Liver (tissue), 9 donors: ENCODE results near the gene ARHGAP40. TPM values are rescaled to one million over a fixed set of nuclear protein-coding genes. Genes with fewer than 3 reads are reported as not detected.

ENCODE experiments used
- DNase-seq: peaks from one replicate; pipeline ENCODE4 v3.0.0-alpha.2; 2017; ENCODE audit warnings: low spot score
- H3K27ac ChIP-seq, 2 donors: one replicate each; pipeline ENCODE4 v1.7.0; 2013; ENCODE audit warnings: inconsistent platforms in 2 of 2, low read length in 2 of 2, control low read depth in 1 of 2, low read depth in 1 of 2, mild to moderate bottlenecking in 1 of 2
- H3K27me3 ChIP-seq, 4 donors: one replicate each; pipeline versions ENCODE4 v1.6.1 to v1.7.0; 2013; ENCODE audit warnings: low read length in 3 of 4, inconsistent platforms in 1 of 4, mild to moderate bottlenecking in 1 of 4, moderate library complexity in 1 of 4; ENCODE audit not compliant: control insufficient read depth in 4 of 4, insufficient read depth in 4 of 4
- H3K36me3 ChIP-seq, 4 donors: one replicate each; pipeline versions ENCODE4 v1.6.1 to v1.7.0; 2013; ENCODE audit warnings: low read length in 3 of 4, mild to moderate bottlenecking in 3 of 4, low read depth in 1 of 4, moderate library complexity in 1 of 4; ENCODE audit not compliant: control insufficient read depth in 4 of 4, insufficient read depth in 3 of 4
- H3K4me1 ChIP-seq, 4 donors: one replicate each; pipeline versions ENCODE4 v1.6.1 to v1.7.0; 2013; ENCODE audit warnings: low read length in 3 of 4, mild to moderate bottlenecking in 3 of 4, moderate library complexity in 1 of 4; ENCODE audit not compliant: control insufficient read depth in 4 of 4, insufficient read depth in 4 of 4
- H3K4me3 ChIP-seq, 3 donors: one replicate each; pipeline versions ENCODE4 v1.6.1 to v1.7.0; 2013; ENCODE audit warnings: low read length in 3 of 3, control low read depth in 1 of 3, low read depth in 1 of 3, mild to moderate bottlenecking in 1 of 3
- H3K9ac ChIP-seq, 2 donors: one replicate each; pipeline ENCODE4 v1.7.0; 2013; ENCODE audit warnings: low read length in 2 of 2, mild to moderate bottlenecking in 2 of 2, moderate library complexity in 2 of 2, control low read depth in 1 of 2, low read depth in 1 of 2
- H3K9me3 ChIP-seq, 4 donors: one replicate each; pipeline versions ENCODE4 v1.6.1 to v1.7.0; 2013; ENCODE audit warnings: low read length in 3 of 4; ENCODE audit not compliant: control insufficient read depth in 4 of 4
- ATF3 ChIP-seq: IDR thresholded peaks from 2 replicates; pipeline ENCODE4 v1.6.1; 2016; ENCODE audit warnings: antibody characterized with exemption
- CTCF ChIP-seq: fragments of 150-350 bp; IDR thresholded peaks from 2 replicates; pipeline ENCODE4 v1.5.1; 2017; ENCODE audit warnings: improper control_type of control experiment, low read depth, low read length; ENCODE audit not compliant: missing input control
- EGR1 ChIP-seq, 2 donors: IDR thresholded peaks; 2 replicates each; pipeline ENCODE4 v1.6.1; 2016 to 2018; ENCODE audit warnings: antibody characterized with exemption in 2 of 2, low read depth in 2 of 2
- FOXA1 ChIP-seq: IDR thresholded peaks from 2 replicates; pipeline ENCODE4 v1.6.1; 2016; ENCODE audit warnings: antibody characterized with exemption
- FOXA2 ChIP-seq: IDR thresholded peaks from 2 replicates; pipeline ENCODE4 v1.6.1; 2016; ENCODE audit warnings: antibody characterized with exemption
- GABPA ChIP-seq, 2 donors: IDR thresholded peaks in 1 of 2; conservative IDR thresholded peaks in 1 of 2; 2 replicates each; pipeline ENCODE4 v1.6.1; 2016; ENCODE audit warnings: antibody characterized with exemption in 2 of 2, mild to moderate bottlenecking in 1 of 2, moderate library complexity in 1 of 2
- JUND ChIP-seq, 2 donors: IDR thresholded peaks; 2 replicates each; pipeline ENCODE4 v1.6.1; 2016; ENCODE audit warnings: antibody characterized with exemption in 2 of 2
- NR2F2 ChIP-seq: IDR thresholded peaks from 2 replicates; pipeline ENCODE4 v1.6.1; 2016; ENCODE audit warnings: antibody characterized with exemption
- RAD21 ChIP-seq, 2 donors: IDR thresholded peaks; 2 replicates each; pipeline ENCODE4 v1.6.1; 2016; ENCODE audit warnings: antibody characterized with exemption in 2 of 2, mild to moderate bottlenecking in 2 of 2
- REST ChIP-seq: IDR thresholded peaks from 2 replicates; pipeline ENCODE4 v1.6.1; 2016; ENCODE audit warnings: antibody characterized with exemption, mild to moderate bottlenecking
- RXRA ChIP-seq, 2 donors: IDR thresholded peaks; 2 replicates each; pipeline ENCODE4 v1.6.1; 2017 to 2018; ENCODE audit warnings: antibody characterized with exemption in 2 of 2, mild to moderate bottlenecking in 1 of 2
- SP1 ChIP-seq: IDR thresholded peaks from 2 replicates; pipeline ENCODE4 v1.6.1; 2018; ENCODE audit warnings: antibody characterized with exemption, mild to moderate bottlenecking
- ZBTB33 ChIP-seq: IDR thresholded peaks from 2 replicates; pipeline ENCODE4 v1.6.1; 2016; ENCODE audit warnings: antibody characterized with exemption
- WGBS: extraction: QIAGEN DNeasy Blood & Tissue Kit; methylation state at CpG from one replicate; pipeline ENCODE4 v1.1.7; 2013; 5-methylcytosine and 5-hydroxymethylcytosine counted together
- polyA plus RNA-seq, 2 donors: library from polyadenylated mRNA; stranded (reverse) in 1 of 2; unstranded in 1 of 2; fragments of 200-250 nt in 1 of 2; fragments of >200 nt in 1 of 2; fragmentation: Nextera tagmentation in 1 of 2; extraction: Ambion mirVana in 1 of 2; gene quantifications; one replicate each; pipeline versions ENCODE4 v1.2.1 to v1.2.3, GENCODE V29; 2013 to 2015
- total RNA-seq, 2 donors: library from RNA; depleted of rRNA; stranded (reverse); fragments of >200 nt; gene quantifications; one replicate each; pipeline ENCODE4 v1.2.3, GENCODE V29; 2014
- TF ChIP-seq, protein P1 (sequence below): IDR thresholded peaks from 2 replicates; pipeline ENCODE4 v1.6.1; 2016; ENCODE audit warnings: antibody characterized with exemption
- donor health status: healthy.
- donor health status: healthy.
- donor health status: healthy.
- donor health status: healthy.
- donor health status: healthy.

Gene ARHGAP40
- total and polyA plus RNA-seq, 4 donors, result 0.08 TPM; not detected in 3

GRCh38 chr20:38589351-38589750 lies 12.3 kb upstream of the ARHGAP40 start (continued):
- TF ChIP-seq ZBTB33, result no peak
- no peak for TF ChIP-seq FOXA1

DNA sequence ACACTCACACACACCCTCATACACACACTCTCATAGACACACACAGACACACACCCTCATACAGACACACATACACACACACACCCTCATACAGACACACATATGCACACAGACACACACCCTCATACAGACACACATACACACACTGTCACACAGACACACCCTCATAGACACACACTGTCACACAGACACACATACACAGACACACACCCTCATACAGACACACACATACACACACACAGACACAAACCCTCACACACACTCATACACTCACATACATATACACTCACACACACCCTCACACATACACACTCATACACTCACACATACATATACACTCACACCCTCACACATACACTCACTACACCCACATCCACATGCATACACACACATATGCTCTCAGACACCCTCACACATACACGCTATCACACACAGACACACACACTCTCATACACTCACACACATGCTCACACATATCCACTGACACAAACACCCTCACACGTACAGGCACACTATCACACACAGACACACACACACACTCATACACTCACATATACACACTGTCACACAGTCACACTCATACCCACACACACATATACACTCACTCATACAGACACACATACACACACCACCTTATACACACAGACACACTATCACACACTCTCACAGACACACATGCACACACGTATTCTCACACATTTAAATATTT lies 11.5 kb upstream of the ARHGAP40 start:
- no peak for TF ChIP-seq REST
- no peak for TF ChIP-seq CTCF
- TF ChIP-seq, protein P1, sequence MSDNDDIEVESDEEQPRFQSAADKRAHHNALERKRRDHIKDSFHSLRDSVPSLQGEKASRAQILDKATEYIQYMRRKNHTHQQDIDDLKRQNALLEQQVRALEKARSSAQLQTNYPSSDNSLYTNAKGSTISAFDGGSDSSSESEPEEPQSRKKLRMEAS, result no peak
- no peak for TF ChIP-seq EGR1 (IDR thresholded peaks at IDR 0.05; ENCODE audit: low read depth in 2 of 2)
- TF ChIP-seq SP1, result no peak
- no peak for TF ChIP-seq GABPA (IDR thresholded peaks at IDR 0.05 in 1 of 2, conservative IDR thresholded peaks at IDR 0.05 in 1 of 2)
- WGBS, result 91% methylated on average over 3 of the region's 3 CpGs
- no peak for DNase-seq

GRCh38 chr20:38590676-38591473 lies 10.7 kb upstream of the ARHGAP40 start:
- Histone ChIP-seq H3K36me3 (no peaks in the 10 kb centered on the region), H3K27me3 (no peaks in the 10 kb centered on the region), H3K9me3 (no peaks in the 10 kb centered on the region), H3K4me3 (no peak overlapping the region), H3K27ac (no peak overlapping the region), H3K4me1 (peaks cover 0 to 2% (median under 1%) of the 10 kb centered on the region in 4 donors), H3K9ac (no peak overlapping the region)
- no peak for DNase-seq
- 88% methylated on average over 18 of the region's 18 CpGs for WGBS
- TF ChIP-seq FOXA1 (no peak), FOXA2 (no peak), JUND (IDR thresholded peaks at IDR 0.05) (no peak), REST (no peak), SP1 (no peak), RXRA (IDR thresholded peaks at IDR 0.05) (no peak), ATF3 (no peak), EGR1 (IDR thresholded peaks at IDR 0.05; ENCODE audit: low read depth in 2 of 2) (no peak), RAD21 (IDR thresholded peaks at IDR 0.05) (no peak), NR2F2 (no peak)

More for the DNA sequence above, 11.5 kb upstream of the ARHGAP40 start:
- Histone ChIP-seq H3K4me1 (peaks cover 4 to 10% (median 7%) of the 10 kb centered on the region in 4 donors), H3K27ac (no peak overlapping the region), H3K9me3 (no peaks in the 10 kb centered on the region), H3K27me3 (no peaks in the 10 kb centered on the region), H3K36me3 (no peaks in the 10 kb centered on the region), H3K9ac (no peak overlapping the region), H3K4me3 (no peak overlapping the region)
